Parathyroid adenoma (tissue), 2 donors: ENCODE measurements around the gene CIZ1.

Experiments
- H2AFZ ChIP-seq: fragments of 300-600 bp; sonication (generic); one replicate; pipeline ENCODE4 v1.7.0; 2017; ENCODE audit warnings: antibody characterized with exemption, mild to moderate bottlenecking
- H3K27ac ChIP-seq: fragments of 300-600 bp; sonication (generic); one replicate; pipeline ENCODE4 v1.7.0; 2017
- H3K27me3 ChIP-seq: fragments of 300-600 bp; sonication (generic); one replicate; pipeline ENCODE4 v1.7.0; 2017; ENCODE audit warnings: low read length; ENCODE audit not compliant: control insufficient read depth, insufficient read depth
- H3K36me3 ChIP-seq: fragments of 300-600 bp; sonication (generic); one replicate; pipeline ENCODE4 v1.7.0; 2017; ENCODE audit warnings: low read length; ENCODE audit not compliant: control insufficient read depth, insufficient read depth
- H3K4me1 ChIP-seq: fragments of 300-600 bp; sonication (generic); one replicate; pipeline ENCODE4 v1.7.0; 2017; ENCODE audit warnings: control low read depth
- H3K4me2 ChIP-seq: fragments of 300-600 bp; sonication (generic); one replicate; pipeline ENCODE4 v1.7.0; 2017; ENCODE audit warnings: low read length
- H3K4me3 ChIP-seq: fragments of 300-600 bp; sonication (generic); one replicate; pipeline ENCODE4 v1.7.0; 2017; ENCODE audit warnings: low read depth, low read length
- H3K79me2 ChIP-seq: fragments of 300-600 bp; sonication (generic); one replicate; pipeline ENCODE4 v1.7.0; 2017; ENCODE audit warnings: control low read depth
- H3K9ac ChIP-seq: fragments of 300-600 bp; sonication (generic); one replicate; pipeline ENCODE4 v1.7.0; 2017; ENCODE audit warnings: mild to moderate bottlenecking
- H3K9me3 ChIP-seq: fragments of 300-600 bp; sonication (generic); one replicate; pipeline ENCODE4 v1.7.0; 2017; ENCODE audit warnings: low read length; ENCODE audit not compliant: control insufficient read depth
- CTCF ChIP-seq: fragments of 300-600 bp; sonication (generic); IDR thresholded peaks from one replicate; pipeline ENCODE4 v1.7.0; 2017; ENCODE audit warnings: antibody characterized with exemption, mild to moderate bottlenecking
- donor health status: primary hyperparathyroidism.

Gene CIZ1

GRCh38 chr9:128226412-128226801 lies 35.0 kb upstream of the CIZ1 start:
- no peak overlapping the region for H3K9ac ChIP-seq
- H2AFZ ChIP-seq, result no peak overlapping the region
- H3K27me3 ChIP-seq, result no peaks in the 10 kb centered on the region
- H3K4me1 ChIP-seq, result no peaks in the 10 kb centered on the region
- no peak overlapping the region for H3K27ac ChIP-seq
- no peak overlapping the region for H3K4me2 ChIP-seq
- no peak for TF ChIP-seq CTCF
- H3K4me3 ChIP-seq, result no peak overlapping the region
- no peaks in the 10 kb centered on the region for H3K36me3 ChIP-seq
- no peaks in the 10 kb centered on the region for H3K79me2 ChIP-seq
- no peaks in the 10 kb centered on the region for H3K9me3 ChIP-seq

GRCh38 chr9:128225770-128226411 lies 34.5 kb upstream of the CIZ1 start:
- Histone ChIP-seq H3K36me3 (no peaks in the 10 kb centered on the region), H3K4me3 (no peak overlapping the region), H3K4me1 (no peaks in the 10 kb centered on the region), H2AFZ (no peak overlapping the region), H3K9me3 (no peaks in the 10 kb centered on the region), H3K27ac (no peak overlapping the region), H3K79me2 (no peaks in the 10 kb centered on the region), H3K4me2 (no peak overlapping the region), H3K9ac (no peak overlapping the region), H3K27me3 (no peaks in the 10 kb centered on the region)
- TF ChIP-seq CTCF, result no peak

DNA sequence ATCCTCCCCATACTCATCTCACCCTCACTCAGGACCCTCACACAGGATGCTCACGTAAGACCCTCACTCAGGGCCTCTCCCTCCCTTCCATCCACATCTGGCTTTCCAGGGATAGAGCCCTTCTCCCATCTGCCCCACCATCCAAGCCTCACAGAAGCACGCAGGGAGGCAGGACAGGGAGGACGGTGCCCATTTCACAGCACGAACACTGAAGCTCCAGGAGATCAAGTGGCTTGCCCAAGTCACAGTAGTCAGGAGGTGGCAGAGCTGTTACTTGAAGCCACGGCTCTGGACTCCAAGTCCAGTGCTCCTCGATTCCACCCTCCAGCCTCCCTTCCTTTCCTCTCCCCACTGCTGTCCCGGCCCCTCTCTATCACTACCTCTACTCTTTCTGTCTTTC lies 33.5 kb upstream of the CIZ1 start:
- no peak for TF ChIP-seq CTCF
- H3K36me3 ChIP-seq, result no peaks in the 10 kb centered on the region
- H3K9me3 ChIP-seq, result no peaks in the 10 kb centered on the region
- H3K79me2 ChIP-seq, result no peaks in the 10 kb centered on the region
- no peak overlapping the region for H3K9ac ChIP-seq
- no peak overlapping the region for H3K4me3 ChIP-seq
- no peak overlapping the region for H2AFZ ChIP-seq
- no peak overlapping the region for H3K4me2 ChIP-seq
- no peaks in the 10 kb centered on the region for H3K4me1 ChIP-seq
- H3K27me3 ChIP-seq, result no peaks in the 10 kb centered on the region
- no peak overlapping the region for H3K27ac ChIP-seq

DNA sequence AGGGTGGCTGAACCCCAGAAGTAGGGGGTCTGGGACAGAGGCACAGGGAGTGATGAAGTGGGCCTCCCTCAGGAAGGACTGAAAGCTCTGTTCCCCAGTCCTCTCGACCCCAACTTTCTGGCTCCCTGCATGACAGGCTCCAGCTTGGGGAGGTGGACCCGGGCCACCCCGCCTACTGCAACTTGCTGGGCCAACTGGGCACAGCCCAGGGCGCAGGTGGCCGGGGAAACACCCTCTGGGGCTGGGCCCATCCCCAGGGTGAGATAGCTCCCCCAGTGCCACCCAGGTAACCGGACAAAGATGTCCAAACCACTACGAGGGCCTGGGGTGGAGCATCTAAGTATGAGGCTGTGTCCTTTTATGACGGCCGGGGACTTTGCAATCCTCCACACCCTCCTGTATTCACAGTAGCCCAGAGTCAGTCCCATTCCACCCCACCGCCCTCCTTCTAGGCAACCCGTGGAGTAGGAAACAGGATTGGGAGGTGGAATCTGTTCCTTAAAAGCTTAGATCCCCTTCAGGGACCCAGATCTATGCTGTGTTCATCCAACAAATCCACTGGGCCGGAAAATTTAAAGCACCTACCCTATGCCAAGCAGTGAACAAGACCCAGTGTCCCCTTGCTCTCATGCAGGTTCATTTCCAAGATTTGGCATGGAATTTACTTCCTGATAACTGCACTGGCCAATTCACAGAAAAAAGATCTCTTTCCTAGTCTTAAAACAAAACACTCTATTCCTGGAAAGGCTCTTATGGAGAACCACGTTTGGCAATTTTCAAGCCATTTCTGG lies 31.7 kb upstream of the CIZ1 start:
- Histone ChIP-seq H3K9ac (no peak overlapping the region), H3K9me3 (no peaks in the 10 kb centered on the region), H3K4me2 (no peak overlapping the region), H3K27me3 (no peaks in the 10 kb centered on the region), H3K4me1 (no peaks in the 10 kb centered on the region), H3K79me2 (no peaks in the 10 kb centered on the region), H3K27ac (no peak overlapping the region), H3K4me3 (no peak overlapping the region), H3K36me3 (no peaks in the 10 kb centered on the region), H2AFZ (no peak overlapping the region)
- no peak for TF ChIP-seq CTCF
